UCSD-AML1 (cell line): ENCODE data around the gene LARP1.

Experiments
- DNase-seq: peaks from one replicate; lab custom pipeline; 2025; ENCODE audit not compliant: unreplicated experiment; lab: John Stamatoyannopoulos, UW

LARP1 gene

DNA sequence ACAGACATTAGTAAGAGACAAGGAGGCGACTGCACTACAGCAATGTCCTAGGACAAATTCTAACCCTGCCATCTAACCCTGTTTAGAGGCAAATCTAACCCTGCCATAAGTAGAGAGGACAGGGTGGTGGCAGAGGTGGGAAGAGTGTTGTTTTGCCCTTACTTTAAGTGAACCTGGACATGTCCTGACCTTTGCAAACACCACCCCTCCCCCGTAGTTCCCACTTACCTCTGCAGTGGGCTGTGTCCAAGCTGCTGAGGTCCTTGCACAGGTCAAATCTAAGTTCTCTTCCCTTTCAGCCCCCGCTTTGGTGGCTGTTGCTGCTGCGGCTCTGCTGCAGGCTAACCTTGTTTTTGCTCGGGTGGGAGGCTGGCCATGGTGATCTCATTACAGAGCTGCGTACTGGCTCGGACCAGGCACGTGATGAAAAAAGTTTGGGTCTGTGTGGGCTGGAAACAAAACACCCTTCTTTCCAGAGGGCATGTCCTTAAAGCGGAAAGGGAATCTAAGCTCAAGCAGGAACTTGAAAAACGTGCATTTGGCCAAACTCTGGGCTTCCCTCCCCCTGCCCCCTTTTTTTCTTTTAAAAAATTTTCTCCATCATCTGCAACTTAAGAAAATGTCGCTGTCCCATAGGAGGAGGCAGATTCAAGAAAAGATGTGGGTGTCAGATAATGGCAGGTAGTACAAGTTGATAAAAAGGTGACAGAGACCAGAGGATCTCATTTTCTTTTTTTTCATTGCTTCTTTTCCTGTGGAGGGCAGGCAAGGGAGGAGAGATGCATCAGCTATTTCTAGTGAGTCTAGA is 95.3 kb downstream of the LARP1 start, which contains the start of gene FAXDC2:
TSS of gene FAXDC2 (minus strand) at position 349 of the 808 bp plus-strand sequence. CDS start 12,425 bp downstream, outside the sequence.
- DNase-seq = no peak

DNA sequence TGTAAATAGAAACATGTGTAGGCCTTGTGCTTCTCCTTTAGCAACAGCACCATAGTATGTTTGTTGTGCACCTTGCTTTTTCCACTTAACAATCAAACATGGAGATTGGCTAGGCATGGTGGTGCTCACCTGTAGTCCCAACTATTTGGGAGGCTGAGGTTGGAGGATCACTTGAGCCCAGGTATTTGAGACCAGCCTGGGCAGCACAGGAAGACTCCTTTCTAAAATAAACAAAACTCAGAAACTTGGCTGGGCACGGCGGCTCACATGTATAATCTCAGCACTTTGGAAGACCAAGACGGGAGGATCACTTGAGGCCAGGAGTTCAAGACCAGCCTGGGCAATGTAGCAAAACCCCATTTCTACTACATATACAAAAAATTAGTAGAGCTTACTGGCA is 96.2 kb downstream of the LARP1 start:
- DNase-seq = no peak

DNA sequence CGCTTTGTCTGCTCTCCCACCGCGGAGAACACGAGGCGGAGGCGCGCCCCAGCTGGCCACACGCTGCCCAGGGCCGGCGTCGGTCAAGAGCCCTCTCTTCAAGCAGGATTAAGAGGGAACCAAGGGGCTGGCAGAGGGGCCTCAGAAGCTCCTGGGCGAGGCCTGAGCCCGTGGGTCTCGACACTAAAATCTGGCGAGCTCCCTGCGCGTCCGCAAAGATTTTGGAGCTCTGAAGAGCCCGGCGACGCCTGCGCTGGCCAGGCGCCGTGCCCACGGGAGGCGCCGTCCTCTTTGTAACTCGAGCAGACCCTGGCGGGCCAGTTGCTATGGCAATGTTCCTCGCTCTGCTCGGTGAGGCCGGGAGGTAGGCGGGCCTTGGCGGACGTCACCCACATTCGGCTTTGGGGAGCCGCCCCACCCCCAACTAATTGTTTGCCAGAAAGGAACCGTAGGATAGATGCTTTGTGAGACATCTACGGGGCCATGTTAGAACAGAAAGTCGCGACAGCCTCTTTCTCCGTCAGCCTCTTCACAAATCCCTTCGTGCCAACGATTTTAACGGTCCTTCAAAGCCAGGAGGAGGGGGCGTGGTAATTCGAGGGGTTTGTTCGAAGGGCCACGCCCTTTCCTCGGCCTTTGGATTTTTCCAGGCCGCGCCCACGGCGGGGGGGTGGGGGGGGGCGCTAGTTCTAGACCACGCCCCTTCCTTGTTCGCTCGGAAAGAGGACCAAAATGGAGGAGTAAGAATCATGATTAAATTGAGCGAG is 102.5 kb downstream of the LARP1 start:
- peak; percentile 96 for DNase-seq

DNA sequence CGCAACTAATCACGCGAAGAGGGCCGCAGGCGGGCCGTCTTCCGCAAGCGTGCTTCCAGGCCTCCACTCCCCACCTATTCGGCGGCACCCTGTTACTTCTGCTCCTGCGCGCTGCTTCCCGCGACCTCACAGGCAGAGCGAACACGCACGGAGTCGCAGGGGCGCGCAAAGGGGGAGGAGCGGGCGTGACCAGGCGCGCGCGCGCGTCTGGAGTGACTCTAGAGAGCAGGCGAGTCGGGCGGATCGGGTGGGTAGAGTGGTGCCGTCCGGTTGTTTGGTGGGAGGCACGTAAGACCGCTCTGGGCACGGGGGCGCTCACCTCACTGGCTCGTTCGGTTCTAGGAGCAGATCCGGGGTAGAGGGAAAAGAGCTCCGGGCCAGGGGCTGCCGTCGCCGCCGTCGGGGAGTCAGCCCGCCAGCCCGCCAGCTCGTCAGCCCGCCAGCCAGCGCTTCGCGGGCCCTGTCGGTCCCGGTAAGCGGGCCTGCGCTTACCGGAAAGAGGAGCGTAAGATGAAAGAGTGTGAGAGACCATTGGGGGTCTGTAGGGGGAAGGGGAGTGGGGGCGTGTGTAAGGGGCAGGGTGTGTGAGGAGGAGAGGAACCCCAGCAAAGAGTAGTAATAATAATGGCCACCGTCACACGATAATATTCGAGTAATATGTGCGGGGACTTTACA is 103.3 kb downstream of the LARP1 start, which contains the start of gene CNOT8:
TSS of gene CNOT8 (plus strand) at position 331 of the 675 bp plus-strand sequence. CDS start 4,652 bp downstream, outside the sequence.
- DNase-seq = peak; percentile 98

DNA sequence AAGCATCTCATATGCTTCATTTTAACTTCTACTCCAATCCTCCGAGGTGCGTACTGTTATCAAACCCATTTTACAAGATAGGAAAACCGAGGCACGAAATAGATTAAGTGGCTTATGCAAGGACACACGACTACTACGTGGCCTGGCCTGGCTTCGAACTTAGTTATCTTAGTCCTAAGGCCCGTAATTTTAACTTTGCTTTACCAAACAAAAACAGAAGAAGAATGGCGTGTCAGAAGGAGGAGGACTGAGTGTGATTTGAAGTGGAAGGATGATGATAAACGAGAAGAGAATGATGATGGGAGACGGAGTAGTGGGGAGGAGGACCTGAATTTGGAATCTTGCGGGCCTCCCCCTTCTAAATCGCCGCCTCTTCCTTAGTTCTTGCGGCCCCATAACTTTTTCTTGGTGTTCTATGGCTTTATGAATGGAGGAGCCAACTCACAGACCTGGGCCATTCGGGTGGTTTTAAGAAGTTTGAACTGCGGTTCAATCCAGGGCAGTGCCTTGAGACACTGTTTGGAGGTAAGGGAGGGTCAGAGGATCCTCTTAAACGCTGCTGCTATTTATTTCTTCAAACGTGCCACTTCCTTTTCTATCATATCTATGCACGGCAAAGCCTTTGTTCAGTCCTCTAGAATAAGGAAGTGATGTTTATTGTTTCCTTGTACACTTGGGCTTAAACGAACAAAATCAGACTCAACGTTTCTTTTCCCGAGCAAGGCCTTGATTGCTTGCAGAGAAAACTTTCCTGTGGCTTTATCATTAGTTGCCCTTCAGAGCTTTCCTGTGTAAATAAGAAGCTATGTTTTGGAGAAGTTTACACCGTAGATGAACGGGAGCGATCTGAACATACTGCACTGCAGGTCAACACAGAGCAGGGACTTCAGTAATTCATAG is 104.0 kb downstream of the LARP1 start:
- peak; percentile 18 for DNase-seq

DNA sequence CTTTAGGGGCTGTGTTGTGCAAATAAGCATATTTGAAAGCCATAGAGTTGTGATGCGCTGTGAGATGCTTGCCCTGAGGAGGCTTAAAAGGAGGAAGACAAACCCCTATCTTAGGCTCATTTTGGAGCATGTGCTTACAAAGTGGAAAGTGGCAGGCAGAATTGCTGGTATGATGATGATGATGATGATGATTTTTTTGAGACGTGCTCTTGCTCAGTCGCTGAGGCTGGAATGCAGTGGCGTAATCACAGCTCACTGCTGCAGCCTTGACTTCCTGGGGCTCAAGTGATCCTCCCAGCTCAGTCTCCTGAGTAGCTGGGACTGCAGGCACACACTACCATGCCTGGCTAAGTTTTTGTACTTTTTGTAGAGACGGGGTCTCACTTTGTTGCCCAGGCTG is 104.9 kb downstream of the LARP1 start:
- DNase-seq = peak; percentile 10

DNA sequence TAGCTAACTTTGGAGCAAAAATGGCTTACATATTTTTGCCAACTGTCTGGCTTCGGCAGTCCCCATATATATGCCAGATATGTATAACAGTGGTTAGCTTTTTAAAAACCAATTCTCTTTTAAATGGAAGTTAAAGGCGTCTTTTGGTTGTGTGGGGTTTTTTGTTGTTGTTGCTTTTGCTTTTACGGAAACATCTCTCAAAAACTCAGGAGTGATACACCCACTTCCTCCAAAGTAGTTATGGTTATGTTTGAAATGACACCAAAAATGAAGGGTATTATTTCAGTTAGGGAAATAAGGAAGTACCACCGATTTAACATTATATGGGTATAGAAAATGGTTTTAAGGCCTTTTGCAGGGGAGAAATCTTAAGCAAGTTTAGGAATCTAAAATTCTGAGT is 105.6 kb downstream of the LARP1 start:
- no peak for DNase-seq

DNA sequence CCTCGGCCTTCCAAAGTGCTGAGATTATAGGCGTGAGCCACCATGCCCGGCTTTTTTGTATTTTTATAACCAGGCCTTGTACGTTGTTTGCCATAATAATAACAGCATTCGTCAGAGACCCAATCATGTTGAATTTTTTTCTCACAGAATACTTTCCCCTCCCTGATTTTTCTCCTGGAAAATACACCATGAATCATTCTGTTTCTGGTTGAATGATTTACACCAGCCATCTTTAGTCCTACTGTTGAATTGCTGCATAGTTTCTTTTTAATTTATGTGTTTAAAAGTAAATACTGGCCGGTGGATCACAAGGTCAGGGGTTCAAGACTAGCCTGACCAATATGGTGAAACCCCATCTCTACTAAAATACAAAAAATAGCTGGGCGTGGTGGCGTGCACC is 106.8 kb downstream of the LARP1 start:
- no peak for DNase-seq

DNA sequence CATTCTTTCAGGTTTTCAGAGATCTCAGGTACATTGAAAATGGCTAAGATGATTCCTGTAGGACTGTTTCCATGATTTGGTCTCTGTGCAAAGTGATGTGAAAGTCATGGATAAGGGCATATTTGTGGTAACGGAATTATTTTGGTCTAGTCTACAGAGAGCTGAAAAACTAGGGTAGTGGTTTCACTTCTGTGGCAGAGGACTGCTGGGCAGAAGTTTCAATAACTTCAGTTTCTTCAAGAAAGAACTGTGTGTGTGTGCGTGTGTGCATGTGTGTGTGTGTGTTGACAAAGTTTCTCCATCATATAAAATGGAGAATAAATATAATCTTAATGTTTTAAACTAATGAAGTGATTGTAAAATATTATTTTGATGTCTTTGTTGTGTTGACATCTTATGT is 107.6 kb downstream of the LARP1 start:
- no peak for DNase-seq

DNA sequence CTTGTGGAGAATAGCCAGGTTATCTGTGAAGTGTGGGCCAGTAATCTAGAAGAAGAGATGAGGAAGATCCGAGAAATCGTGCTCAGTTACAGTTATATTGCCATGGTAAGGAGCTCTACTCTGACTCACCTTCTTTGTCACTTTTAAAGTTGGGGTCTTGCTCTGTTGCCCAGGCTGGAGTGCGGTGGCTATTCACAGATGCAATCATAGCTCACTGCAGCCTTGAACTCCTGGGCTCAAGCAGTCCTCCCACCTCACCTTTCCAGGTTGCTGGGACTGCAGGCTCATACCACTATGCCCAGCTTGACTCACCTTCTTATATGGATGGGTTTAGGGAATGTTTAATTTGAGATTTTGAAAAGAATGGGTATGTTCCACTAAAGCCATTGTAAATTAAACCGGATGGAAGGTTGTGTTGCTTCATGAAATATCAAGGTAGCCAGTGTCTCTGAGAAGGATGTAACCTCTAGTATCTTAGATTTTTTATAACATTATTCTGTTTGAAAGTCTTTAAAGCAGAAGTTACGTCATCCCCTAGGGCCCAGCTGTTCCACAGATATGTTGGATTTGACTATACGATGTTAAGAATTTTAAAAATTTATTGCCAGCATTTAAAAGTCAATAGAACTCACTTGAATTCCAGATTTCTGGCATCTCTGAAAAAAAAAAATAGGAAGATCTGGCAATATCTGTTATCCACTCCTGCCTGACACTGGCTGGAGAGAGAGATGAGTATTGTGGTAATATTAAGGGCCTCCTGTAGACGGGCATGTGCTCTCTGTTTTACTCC is 108.3 kb downstream of the LARP1 start:
- DNase-seq = no peak

DNA sequence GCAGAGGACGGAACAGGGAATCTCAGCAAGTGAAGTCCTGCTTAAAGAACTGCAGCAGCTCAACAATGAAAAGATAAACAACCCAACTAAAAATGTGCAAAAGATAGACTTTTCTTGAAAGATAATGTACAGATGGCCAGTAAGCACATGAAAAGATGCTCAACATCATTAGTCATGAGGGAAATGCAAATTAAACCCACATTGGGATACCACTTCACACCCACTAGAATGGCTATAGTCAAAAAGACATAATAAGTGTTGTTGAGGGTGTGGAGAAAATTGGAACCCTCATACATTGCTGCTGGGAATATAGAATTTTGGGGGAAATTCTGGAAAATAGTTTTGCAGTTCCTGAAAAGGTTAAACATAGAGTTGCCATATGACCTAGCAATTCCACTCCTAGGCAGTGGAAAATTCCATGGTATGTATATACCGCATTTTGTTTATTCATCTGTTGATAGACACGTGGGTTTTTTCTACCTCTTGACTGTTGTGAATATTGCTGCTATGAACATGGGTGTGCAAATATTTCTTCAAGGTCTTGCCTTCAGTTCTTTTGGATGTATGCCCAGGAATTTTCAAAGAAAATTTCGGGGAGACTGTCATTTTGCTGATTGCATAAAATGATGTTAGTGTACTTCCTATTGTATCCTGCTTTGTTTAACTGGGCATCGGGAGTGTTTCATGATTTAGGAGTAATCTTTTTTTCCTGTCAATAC is 110.4 kb downstream of the LARP1 start:
- no peak for DNase-seq

DNA sequence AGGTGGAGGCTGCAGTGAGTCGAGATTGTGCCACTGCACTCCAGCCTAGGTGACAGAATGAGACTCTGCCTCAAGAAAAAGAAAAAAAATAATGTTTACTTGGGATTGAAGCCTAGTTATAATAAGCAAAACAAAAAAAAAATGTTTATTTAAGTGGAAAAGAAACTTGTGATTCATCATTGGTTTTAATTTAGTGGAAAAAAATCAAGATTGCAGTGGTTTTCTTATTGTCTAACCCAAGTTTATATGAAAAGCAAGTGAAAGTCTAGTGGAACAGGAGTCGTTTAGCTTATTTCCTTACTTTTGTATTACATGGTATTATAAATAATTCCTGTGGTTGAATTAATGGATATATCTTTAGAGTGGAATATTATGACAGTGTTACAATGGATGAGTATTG is 111.7 kb downstream of the LARP1 start:
- no peak for DNase-seq
